ENCODE results near the gene KCNQ1.

Gene KCNQ1

DNA sequence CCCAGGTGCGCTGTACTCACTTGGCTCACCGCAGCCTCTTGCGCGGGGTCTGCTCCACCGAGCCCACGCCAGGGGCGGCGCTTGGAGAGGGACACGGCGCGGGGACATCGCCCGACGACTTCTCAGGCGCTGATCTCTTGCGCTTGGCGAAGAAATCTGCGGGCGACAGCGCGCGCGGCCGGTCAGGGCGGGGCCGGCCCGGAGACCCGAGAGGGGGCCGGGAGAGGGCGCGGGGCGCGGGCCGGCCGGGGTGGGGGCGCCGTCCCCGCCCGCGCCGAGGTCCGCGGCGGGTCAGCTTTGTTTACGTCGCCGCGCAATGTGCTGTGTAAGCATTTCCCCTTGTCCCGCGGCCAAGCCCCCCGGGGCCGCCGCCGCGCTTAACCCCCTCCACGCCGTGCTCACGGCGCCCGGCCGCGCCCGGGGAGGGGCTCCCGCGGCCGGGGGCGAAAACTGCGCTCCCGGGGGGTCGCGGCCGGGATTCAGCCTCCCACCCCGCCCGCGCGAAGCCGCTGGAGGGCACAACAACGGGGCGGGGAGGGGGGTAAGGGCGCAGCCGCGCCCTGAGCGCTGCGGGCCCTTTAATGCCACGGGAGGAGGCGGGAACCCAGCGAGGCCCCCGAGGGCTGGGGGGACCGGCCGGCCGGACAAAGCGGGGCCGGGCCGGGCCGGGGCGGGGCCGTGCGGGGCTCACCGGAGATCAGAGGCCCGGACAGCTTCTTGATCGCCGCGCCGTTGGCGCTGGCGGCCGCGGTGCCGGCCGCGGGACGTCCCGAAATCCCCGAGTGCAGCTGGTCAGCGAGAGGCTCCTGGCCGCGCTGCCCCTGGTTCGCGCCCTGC is 439.4 kb downstream of the KCNQ1 start:
- no peak for DNase-seq

- peak; percentile 28 to 49 for DNase-seq
Measured at GRCh38 chr11:2885017-2885677, 440.3 kb downstream of the KCNQ1 start.

- DNase-seq = peak; percentile 83 to 91
Measured at GRCh38 chr11:2885678-2886081, 440.9 kb downstream of the KCNQ1 start, which contains the start of gene CDKN1C. TSS of gene CDKN1C (minus strand) at chr11:2885775. CDS start at chr11:2885456, 319 bp downstream.

DNA sequence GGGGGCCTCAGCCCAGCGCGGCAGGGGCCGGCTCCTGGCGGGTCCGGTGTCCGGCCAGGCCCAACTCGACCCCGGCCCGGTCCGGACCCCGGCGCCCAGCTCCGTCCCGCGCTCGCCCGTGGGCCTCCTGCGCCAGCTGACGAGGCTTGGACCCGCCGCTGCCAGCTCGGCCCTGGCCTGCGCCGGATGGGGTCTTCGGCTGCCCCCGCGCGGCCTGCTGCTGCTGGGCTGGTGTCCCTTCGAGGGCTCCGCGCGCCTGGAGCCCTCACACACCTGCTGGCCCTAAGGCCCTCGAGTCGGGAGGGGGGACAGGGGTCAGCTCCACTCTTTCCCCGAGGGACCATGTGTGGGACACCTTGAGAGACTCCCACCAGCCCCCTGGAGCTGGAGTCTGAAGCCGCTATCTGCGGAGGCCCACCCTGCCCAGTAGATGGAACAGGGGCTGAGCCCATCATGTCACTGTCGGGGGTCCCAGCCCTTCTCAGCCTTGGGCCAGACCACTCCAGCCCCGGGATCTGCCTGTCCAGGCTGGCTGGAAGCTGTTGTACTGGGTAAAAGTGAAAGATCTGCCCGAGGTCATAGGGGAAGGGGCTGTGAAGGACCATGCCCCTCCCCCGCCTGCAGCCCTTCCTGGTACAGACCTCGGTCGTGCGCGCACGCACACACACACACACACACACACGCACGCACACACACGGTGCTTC is 441.5 kb downstream of the KCNQ1 start:
- DNase-seq = peak in 1 of 2 donors; percentile 32

GRCh38 chr11:2886936-2887335 is 442.1 kb downstream of the KCNQ1 start:
- no peak for DNase-seq

GRCh38 chr11:2887515-2888195 is 442.8 kb downstream of the KCNQ1 start:
- DNase-seq = no peak

- peak; percentile 82 to 88 for DNase-seq
Measured at GRCh38 chr11:2888266-2888968, 443.6 kb downstream of the KCNQ1 start.

GRCh38 chr11:2889362-2890273 is 444.8 kb downstream of the KCNQ1 start:
- no peak for DNase-seq

- DNase-seq = no peak
Measured at GRCh38 chr11:2890466-2891294, 445.9 kb downstream of the KCNQ1 start.

GRCh38 chr11:2891326-2892214 is 446.8 kb downstream of the KCNQ1 start:
- no peak for DNase-seq

DNA sequence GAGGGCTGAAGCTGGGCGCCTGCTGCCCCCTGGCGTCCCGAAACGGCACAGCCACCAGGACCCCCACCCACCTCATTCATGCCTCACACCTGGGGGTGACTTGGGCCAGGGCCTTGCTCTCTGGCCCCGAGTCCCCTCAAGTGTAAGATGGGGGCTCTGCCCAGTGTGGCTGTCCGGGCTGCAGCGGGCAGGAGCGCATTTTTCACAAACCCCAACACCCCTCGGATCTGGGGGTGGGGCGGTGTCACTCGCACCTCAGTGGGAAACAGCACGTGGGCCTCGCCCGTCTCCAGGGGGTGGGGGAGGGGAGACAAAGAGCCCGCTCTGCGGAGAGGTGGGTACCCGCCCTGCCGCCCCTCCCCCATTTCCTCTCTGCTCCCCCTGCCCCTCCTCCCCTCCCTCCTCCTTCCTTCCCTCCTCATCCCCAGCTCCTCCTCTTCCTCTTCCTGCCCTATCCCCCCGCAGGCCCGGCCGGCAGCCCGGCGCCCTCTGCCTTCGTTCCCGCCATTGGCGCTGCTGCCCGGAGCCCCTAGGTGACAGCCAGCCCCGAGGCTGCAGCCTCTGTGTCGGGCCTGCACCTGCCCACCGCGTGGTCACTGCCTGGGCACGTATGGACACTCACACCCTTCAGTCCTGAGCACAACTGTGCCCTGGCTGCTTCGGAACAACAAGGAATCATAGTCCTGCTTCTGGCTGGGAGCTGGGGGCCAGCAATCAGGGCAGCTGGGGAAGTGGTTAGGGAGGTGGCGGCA is 447.6 kb downstream of the KCNQ1 start:
- peak; percentile 58 to 72 for DNase-seq

GRCh38 chr11:2892967-2893528 is 448.2 kb downstream of the KCNQ1 start:
- DNase-seq = peak; percentile 41 to 56

DNA sequence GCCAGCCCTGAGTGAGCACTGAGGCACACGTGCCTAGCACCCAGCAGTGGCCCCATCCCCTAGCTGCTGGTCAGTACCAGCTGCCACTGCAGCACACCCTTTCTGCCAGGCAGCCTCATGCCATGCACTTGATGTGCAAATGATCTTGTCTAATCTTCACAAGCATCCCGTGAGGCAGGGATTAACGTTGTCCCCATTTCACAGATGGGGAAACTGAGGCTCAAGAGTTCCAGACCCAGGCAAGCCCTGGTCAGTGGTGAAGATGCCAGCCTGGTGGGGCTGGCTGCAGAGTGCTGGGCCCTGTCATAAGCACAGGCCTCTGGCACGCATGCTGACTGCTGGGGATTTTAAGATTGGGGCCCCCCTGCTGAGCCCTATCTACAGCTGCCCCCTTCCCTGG is 449.1 kb downstream of the KCNQ1 start:
- DNase-seq = no peak

GRCh38 chr11:2896047-2896446 is 451.2 kb downstream of the KCNQ1 start:
- DNase-seq = no peak

- no peak for DNase-seq
Measured at GRCh38 chr11:2897048-2897447, 452.2 kb downstream of the KCNQ1 start.

DNA sequence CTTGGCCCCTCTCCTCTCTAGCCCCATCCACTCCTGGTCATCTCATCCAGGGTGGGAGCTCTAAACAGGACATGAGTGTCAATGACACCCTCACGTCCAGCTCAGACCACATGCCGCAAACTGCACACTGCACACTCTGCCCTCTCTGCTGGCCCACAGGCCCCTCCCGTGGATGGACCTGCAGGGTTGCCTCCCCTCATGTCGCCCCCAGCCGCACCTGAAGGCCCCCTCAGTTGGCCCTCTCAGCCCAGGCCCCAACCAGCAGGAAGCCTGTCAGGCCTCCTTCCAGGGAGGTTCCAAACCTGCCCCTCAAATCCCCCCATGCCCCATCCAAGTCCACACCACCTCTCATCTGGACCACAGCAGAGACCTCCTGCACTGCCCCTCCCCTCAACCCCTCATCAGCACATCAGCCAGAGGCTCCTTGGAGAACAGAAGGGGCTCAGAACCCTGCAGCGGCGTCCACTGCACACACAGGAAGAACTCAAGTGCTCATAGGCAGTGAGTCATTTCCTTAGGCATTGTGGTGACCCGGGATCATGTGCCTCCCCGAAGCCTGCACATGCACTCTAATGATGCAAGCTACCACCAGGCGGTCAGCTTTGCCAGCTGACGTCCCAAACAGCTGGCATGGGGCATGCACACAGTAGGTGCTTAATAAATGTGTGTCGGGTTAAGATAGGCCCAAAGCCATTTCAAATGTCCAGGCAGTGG is 453.7 kb downstream of the KCNQ1 start:
- DNase-seq = peak; percentile 63 to 71
